HepG2 (cell line): ENCODE measurements around the gene PRKG1. TPM values are rescaled to one million over a fixed set of nuclear protein-coding genes. Genes with fewer than 3 reads are reported as not detected.

Experiments used
- ATAC-seq: fragments of 200-7000 bp; cut with Tn5 transposase; 3 replicates; pipeline ENCODE4 v1.9.1; 2020; ENCODE audit warnings: mild to moderate bottlenecking, moderate library complexity
- BruUV-seq: library from RNA; stranded (reverse); fragments of 400-500 nt; replicated peaks from 2 replicates; lab custom pipeline; 2021; lab: Mats Ljungman, UMichigan
- CTCF ChIA-PET: fragments of 300-600 bp; formaldehyde crosslinking; extraction: SDS; loops from one replicate; lab custom pipeline; 2021; ENCODE audit warnings: low total read pairs, inconsistent platforms, low intra/inter-chr PET ratio; lab: Yijun Ruan, JAX
- POLR2A ChIA-PET: fragments of 350-600 bp; sonication (Branson Sonifier 250); formaldehyde crosslinking; loops from one replicate; lab custom pipeline; 2020; ENCODE audit warnings: antibody characterized with exemption, inconsistent platforms; lab: Yijun Ruan, JAX
- DNase-seq: peaks from one replicate; pipeline ENCODE4 v3.0.0-alpha.2; 2015; ENCODE audit warnings: low spot score
- FAIRE-seq: peaks from 3 replicates; lab custom pipeline; 2011; peaks lifted over from hg19 to GRCh38; lab: Jason Lieb, UNC
- H2AFZ ChIP-seq: one replicate; pipeline ENCODE4 v1.6.1; 2011; ENCODE audit warnings: low read length, inconsistent platforms
- H3K27ac ChIP-seq: fragments of 300-600 bp; 3 replicates; pipeline ENCODE4 v1.8.0; 2011; ENCODE audit warnings: mixed run types, mild to moderate bottlenecking, mixed read lengths, low read length, inconsistent platforms; ENCODE audit not compliant: insufficient read depth; ENCODE audit errors: extremely low read length
- H3K27me3 ChIP-seq, 2 experiments: fragments of 200-600 bp in 1 of 2; 2 replicates in 1 of 2; 3 replicates in 1 of 2; pipeline versions ENCODE4 v1.6.0 to v1.8.0; 2011; ENCODE audit warnings: low read length in 2 of 2, mild to moderate bottlenecking in 2 of 2, moderate library complexity in 2 of 2, inconsistent platforms in 1 of 2; ENCODE audit not compliant: insufficient read depth in 2 of 2, control insufficient read depth in 1 of 2
- H3K36me3 ChIP-seq, 2 experiments: fragments of 200-600 bp in 1 of 2; replicated peaks in 1 of 2; 2 replicates in 1 of 2; 3 replicates in 1 of 2; pipeline versions ENCODE4 v1.5.1 to v1.8.0; 2011; ENCODE audit warnings: low read length in 2 of 2, inconsistent platforms in 1 of 2; ENCODE audit not compliant: insufficient read depth in 2 of 2, control insufficient read depth in 1 of 2
- H3K4me1 ChIP-seq: 2 replicates; pipeline ENCODE4 v1.5.1; 2012; ENCODE audit warnings: low read length, inconsistent platforms; ENCODE audit not compliant: insufficient read depth
- H3K4me2 ChIP-seq: 2 replicates; pipeline ENCODE4 v1.6.0; 2011; ENCODE audit warnings: low read depth, low read length, inconsistent platforms
- H3K4me3 ChIP-seq, 3 experiments: fragments of 200-600 bp in 1 of 3; sonication (generic), shearing (Covaris generic) in 1 of 3; replicated peaks in 1 of 3; 2 replicates each; pipeline ENCODE4 v1.5.1; 2011 to 2016; ENCODE audit warnings: low read length in 3 of 3, inconsistent platforms in 2 of 3, low read depth in 2 of 3, mild to moderate bottlenecking in 2 of 3, control low read depth in 1 of 3, mixed read lengths in 1 of 3; ENCODE audit not compliant: insufficient read depth in 1 of 3
- H3K79me2 ChIP-seq: one replicate; pipeline ENCODE4 v1.6.1; 2011; ENCODE audit warnings: low read length, inconsistent platforms; ENCODE audit not compliant: insufficient read depth
- H3K9ac ChIP-seq: 2 replicates; pipeline ENCODE4 v1.6.0; 2011; ENCODE audit warnings: mild to moderate bottlenecking, low read depth, low read length, inconsistent platforms; ENCODE audit not compliant: insufficient read depth
- H3K9me3 ChIP-seq: 2 replicates; pipeline ENCODE4 v1.5.1; 2012; ENCODE audit warnings: mild to moderate bottlenecking, low read length
- H4K20me1 ChIP-seq: 2 replicates; pipeline ENCODE4 v1.6.0; 2011; ENCODE audit warnings: inconsistent platforms, mild to moderate bottlenecking, low read length, moderate library complexity; ENCODE audit not compliant: insufficient read depth
- XBP1 ChIP-seq: sonication (generic); formaldehyde crosslinking; IDR thresholded peaks from 2 replicates; pipeline ENCODE4 v1.5.0; 2020; ENCODE audit warnings: missing genetic modification reagents
- ZNF10 ChIP-seq: sonication (generic); formaldehyde crosslinking; IDR thresholded peaks from 2 replicates; pipeline ENCODE4 v1.4.0; 2020; ENCODE audit warnings: mild to moderate bottlenecking, low read depth, missing genetic modification reagents, borderline replicate concordance
- ZNF232 ChIP-seq: sonication (generic); formaldehyde crosslinking; IDR thresholded peaks from 2 replicates; pipeline ENCODE4 v1.4.0; 2020; ENCODE audit warnings: missing genetic modification reagents, borderline replicate concordance
- ZNF484 ChIP-seq: sonication (generic); formaldehyde crosslinking; IDR thresholded peaks from 2 replicates; pipeline ENCODE4 v1.5.1; 2020; ENCODE audit warnings: mild to moderate bottlenecking, low read depth, missing genetic modification reagents, borderline replicate concordance
- ZNF841 ChIP-seq: sonication (generic); formaldehyde crosslinking; IDR thresholded peaks from 2 replicates; pipeline ENCODE4 v1.8.1; 2023; ENCODE audit warnings: missing genetic modification reagents, borderline replicate concordance
- WGBS: methylation state at CpG from one replicate; pipeline ENCODE4 v1.1.6; 2017; ENCODE audit warnings: low lambda C conversion rate; 5-methylcytosine and 5-hydroxymethylcytosine counted together
- in situ Hi-C: cut with HindIII; loops from 2 replicates; pipeline ENCODE4 v1.10.0; 2017; ENCODE audit warnings: low pct_unique_long_range_greater_than_20kb; ENCODE audit not compliant: extremely low pct_ligation_motif_present
- intact Hi-C: fragments of 100-400 bp; cut with micrococcal nuclease; formaldehyde crosslinking; loops from one replicate; pipeline ENCODE4 v1.10.0; 2022; ENCODE audit not compliant: unreplicated experiment
- polyA plus RNA-seq, 8 experiments: library from polyadenylated mRNA; depleted of rRNA in 3 of 8; stranded (reverse) in 7 of 8; unstranded in 1 of 8; fragments of >200 nt; fragmentation: Illumina TruSeq in 4 of 8; extraction: Trizol in 4 of 8; gene quantifications; 2 replicates each; pipeline versions ENCODE4 v1.2.1 to v1.2.3, GENCODE V29; 2011 to 2016; ENCODE audit warnings: low read depth in 4 of 8, missing spikeins in 1 of 8, mixed read lengths in 1 of 8; ENCODE audit not compliant: insufficient read depth in 1 of 8
- total RNA-seq, 5 experiments: library from RNA; depleted of rRNA; stranded (reverse); fragments of >200 nt; fragmentation: Illumina TruSeq; extraction: Trizol; gene quantifications; 2 replicates each; pipeline ENCODE4 v1.2.3, GENCODE V29; 2016; ENCODE audit warnings: low read depth in 1 of 5
- TF ChIP-seq, protein P1 (sequence below): sonication (generic); formaldehyde crosslinking; IDR thresholded peaks from 2 replicates; pipeline ENCODE4 v1.5.1; 2020; ENCODE audit warnings: missing genetic modification reagents, mild to moderate bottlenecking, borderline replicate concordance
- TF ChIP-seq, protein P2 (sequence below): sonication (generic); formaldehyde crosslinking; IDR thresholded peaks from 2 replicates; pipeline ENCODE4 v1.5.1; 2020; ENCODE audit warnings: mild to moderate bottlenecking, missing genetic modification reagents, moderate library complexity
- TF ChIP-seq, protein P3 (sequence below): sonication (generic); formaldehyde crosslinking; IDR thresholded peaks from 2 replicates; pipeline ENCODE4 v1.4.0; 2020; ENCODE audit warnings: mild to moderate bottlenecking, missing genetic modification reagents
- TF ChIP-seq, protein P4 (sequence below): sonication (generic); formaldehyde crosslinking; IDR thresholded peaks from 2 replicates; pipeline ENCODE4 v1.8.0; 2023; ENCODE audit warnings: mild to moderate bottlenecking, missing genetic modification reagents

The PRKG1 gene
- total and polyA plus RNA-seq, 2 of the 13 experiments (the other 11 are each of a cell fraction or from before 2014, with no cell fraction given), result 0.01 TPM; not detected in 1

DNA sequence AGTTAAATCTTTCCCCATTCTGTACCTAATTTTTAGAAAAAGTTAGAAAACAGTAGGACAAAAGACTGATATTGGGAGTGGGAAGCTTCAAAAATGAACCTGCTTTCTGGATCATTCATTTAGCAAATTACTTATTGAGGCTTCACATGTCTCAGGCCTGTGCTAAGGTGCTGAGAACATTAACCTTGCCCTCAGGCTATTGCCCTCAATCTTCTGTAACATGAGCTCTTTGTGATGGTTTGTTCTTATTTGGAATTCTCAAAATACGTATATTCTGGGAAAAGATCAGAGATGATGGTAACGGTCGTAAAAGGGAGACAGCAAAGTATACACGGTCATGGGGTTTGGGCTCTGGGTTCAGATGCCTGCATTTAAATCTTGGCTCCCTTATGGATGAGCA is 39.5 kb upstream of the PRKG1 start:
- WGBS, result 5% methylated on average over 4 of the region's 4 CpGs

More for the DNA sequence above, 39.5 kb upstream of the PRKG1 start:
- ATAC-seq (no peak), FAIRE-seq (no peak), DNase-seq (no peak)
- H2AFZ ChIP-seq, result no peak overlapping the region
- H3K27me3 ChIP-seq, result no peaks in the 10 kb centered on the region
- ChIA-PET CTCF (no interaction called here), POLR2A (no interaction called here)
- H4K20me1 ChIP-seq, result no peaks in the 10 kb centered on the region
- no peak overlapping the region for H3K9ac ChIP-seq
- BruUV-seq, result no TSS peak
- no peak overlapping the region for H3K27ac ChIP-seq
- H3K36me3 ChIP-seq, result no peaks in the 10 kb centered on the region
- TF ChIP-seq, protein P1, sequence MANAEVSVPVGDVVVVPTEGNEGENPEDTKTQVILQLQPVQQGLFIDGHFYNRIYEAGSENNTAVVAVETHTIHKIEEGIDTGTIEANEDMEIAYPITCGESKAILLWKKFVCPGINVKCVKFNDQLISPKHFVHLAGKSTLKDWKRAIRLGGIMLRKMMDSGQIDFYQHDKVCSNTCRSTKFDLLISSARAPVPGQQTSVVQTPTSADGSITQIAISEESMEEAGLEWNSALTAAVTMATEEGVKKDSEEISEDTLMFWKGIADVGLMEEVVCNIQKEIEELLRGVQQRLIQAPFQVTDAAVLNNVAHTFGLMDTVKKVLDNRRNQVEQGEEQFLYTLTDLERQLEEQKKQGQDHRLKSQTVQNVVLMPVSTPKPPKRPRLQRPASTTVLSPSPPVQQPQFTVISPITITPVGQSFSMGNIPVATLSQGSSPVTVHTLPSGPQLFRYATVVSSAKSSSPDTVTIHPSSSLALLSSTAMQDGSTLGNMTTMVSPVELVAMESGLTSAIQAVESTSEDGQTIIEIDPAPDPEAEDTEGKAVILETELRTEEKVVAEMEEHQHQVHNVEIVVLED (CRISPR knock-in tag), result no peak
- TF ChIP-seq ZNF232 (CRISPR knock-in tag) (no peak), ZNF10 (CRISPR knock-in tag) (no peak), ZNF484 (CRISPR knock-in tag) (no peak), XBP1 (CRISPR knock-in tag) (no peak), ZNF841 (CRISPR knock-in tag) (no peak)
- TF ChIP-seq, protein P2, sequence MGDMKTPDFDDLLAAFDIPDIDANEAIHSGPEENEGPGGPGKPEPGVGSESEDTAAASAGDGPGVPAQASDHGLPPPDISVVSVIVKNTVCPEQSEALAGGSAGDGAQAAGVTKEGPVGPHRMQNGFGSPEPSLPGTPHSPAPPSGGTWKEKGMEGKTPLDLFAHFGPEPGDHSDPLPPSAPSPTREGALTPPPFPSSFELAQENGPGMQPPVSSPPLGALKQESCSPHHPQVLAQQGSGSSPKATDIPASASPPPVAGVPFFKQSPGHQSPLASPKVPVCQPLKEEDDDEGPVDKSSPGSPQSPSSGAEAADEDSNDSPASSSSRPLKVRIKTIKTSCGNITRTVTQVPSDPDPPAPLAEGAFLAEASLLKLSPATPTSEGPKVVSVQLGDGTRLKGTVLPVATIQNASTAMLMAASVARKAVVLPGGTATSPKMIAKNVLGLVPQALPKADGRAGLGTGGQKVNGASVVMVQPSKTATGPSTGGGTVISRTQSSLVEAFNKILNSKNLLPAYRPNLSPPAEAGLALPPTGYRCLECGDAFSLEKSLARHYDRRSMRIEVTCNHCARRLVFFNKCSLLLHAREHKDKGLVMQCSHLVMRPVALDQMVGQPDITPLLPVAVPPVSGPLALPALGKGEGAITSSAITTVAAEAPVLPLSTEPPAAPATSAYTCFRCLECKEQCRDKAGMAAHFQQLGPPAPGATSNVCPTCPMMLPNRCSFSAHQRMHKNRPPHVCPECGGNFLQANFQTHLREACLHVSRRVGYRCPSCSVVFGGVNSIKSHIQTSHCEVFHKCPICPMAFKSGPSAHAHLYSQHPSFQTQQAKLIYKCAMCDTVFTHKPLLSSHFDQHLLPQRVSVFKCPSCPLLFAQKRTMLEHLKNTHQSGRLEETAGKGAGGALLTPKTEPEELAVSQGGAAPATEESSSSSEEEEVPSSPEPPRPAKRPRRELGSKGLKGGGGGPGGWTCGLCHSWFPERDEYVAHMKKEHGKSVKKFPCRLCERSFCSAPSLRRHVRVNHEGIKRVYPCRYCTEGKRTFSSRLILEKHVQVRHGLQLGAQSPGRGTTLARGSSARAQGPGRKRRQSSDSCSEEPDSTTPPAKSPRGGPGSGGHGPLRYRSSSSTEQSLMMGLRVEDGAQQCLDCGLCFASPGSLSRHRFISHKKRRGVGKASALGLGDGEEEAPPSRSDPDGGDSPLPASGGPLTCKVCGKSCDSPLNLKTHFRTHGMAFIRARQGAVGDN (CRISPR knock-in tag), result no peak
- TF ChIP-seq, protein P3, sequence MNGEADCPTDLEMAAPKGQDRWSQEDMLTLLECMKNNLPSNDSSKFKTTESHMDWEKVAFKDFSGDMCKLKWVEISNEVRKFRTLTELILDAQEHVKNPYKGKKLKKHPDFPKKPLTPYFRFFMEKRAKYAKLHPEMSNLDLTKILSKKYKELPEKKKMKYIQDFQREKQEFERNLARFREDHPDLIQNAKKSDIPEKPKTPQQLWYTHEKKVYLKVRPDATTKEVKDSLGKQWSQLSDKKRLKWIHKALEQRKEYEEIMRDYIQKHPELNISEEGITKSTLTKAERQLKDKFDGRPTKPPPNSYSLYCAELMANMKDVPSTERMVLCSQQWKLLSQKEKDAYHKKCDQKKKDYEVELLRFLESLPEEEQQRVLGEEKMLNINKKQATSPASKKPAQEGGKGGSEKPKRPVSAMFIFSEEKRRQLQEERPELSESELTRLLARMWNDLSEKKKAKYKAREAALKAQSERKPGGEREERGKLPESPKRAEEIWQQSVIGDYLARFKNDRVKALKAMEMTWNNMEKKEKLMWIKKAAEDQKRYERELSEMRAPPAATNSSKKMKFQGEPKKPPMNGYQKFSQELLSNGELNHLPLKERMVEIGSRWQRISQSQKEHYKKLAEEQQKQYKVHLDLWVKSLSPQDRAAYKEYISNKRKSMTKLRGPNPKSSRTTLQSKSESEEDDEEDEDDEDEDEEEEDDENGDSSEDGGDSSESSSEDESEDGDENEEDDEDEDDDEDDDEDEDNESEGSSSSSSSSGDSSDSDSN (CRISPR knock-in tag), result no peak
- TF ChIP-seq, protein P4, sequence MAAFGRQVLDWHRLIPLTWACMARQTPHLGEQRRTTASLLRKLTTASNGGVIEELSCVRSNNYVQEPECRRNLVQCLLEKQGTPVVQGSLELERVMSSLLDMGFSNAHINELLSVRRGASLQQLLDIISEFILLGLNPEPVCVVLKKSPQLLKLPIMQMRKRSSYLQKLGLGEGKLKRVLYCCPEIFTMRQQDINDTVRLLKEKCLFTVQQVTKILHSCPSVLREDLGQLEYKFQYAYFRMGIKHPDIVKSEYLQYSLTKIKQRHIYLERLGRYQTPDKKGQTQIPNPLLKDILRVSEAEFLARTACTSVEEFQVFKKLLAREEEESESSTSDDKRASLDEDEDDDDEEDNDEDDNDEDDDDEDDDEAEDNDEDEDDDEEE, result no peak
- in situ Hi-C loops, result no loop called here
- no peaks in the 10 kb centered on the region for H3K9me3 ChIP-seq
- H3K79me2 ChIP-seq, result no peaks in the 10 kb centered on the region
- H3K4me1 ChIP-seq, result no peaks in the 10 kb centered on the region
- intact Hi-C loops, result no loop called here
- H3K4me2 ChIP-seq, result no peak overlapping the region
- no peak overlapping the region for H3K4me3 ChIP-seq
